Thyroid gland (tissue), 4 donors: ENCODE results near the gene ADRA2B. TPM values are rescaled to one million over a fixed set of nuclear protein-coding genes. Genes with fewer than 3 reads are reported as not detected.

Experiments used
- DNase-seq, 2 donors: peaks; one replicate each; pipeline ENCODE4 v3.0.0-alpha.2; 2019
- H3K27ac ChIP-seq, 3 donors: fragments of 200-600 bp; sonication (generic); 1 replicate in 2 of 3; 2 replicates in 1 of 3; pipeline ENCODE4 v1.5.1; 2016 to 2019; ENCODE audit warnings: mild to moderate bottlenecking in 1 of 3, moderate library complexity in 1 of 3
- H3K27me3 ChIP-seq: fragments of 200-600 bp; sonication (generic); one replicate; pipeline ENCODE4 v1.5.1; 2019
- H3K36me3 ChIP-seq, 2 donors: fragments of 200-600 bp; sonication (generic); one replicate each; pipeline ENCODE4 v1.5.1; 2016 to 2019
- H3K4me1 ChIP-seq, 2 donors: fragments of 200-600 bp; sonication (generic); one replicate each; pipeline ENCODE4 v1.5.1; 2017 to 2019
- H3K4me3 ChIP-seq, 3 donors: fragments of 200-600 bp; sonication (generic); replicated peaks in 1 of 3; 1 replicate in 2 of 3; 2 replicates in 1 of 3; pipeline ENCODE4 v1.5.1; 2016; ENCODE audit warnings: mild to moderate bottlenecking in 1 of 3
- H3K9me3 ChIP-seq: fragments of 200-600 bp; sonication (generic); one replicate; pipeline ENCODE4 v1.5.1; 2017
- POLR2A ChIP-seq, 2 donors: fragments of 450-650 bp; IDR thresholded peaks; one replicate each; pipeline ENCODE4 v1.6.1; 2017; ENCODE audit warnings: antibody characterized with exemption in 2 of 2, mild to moderate bottlenecking in 2 of 2, moderate library complexity in 1 of 2
- WGBS, 2 donors: methylation state at CpG; one replicate each; pipeline ENCODE4 v1.1.5; 2017; 5-methylcytosine and 5-hydroxymethylcytosine counted together
- intact Hi-C: fragments of 100-400 bp; cut with DNase I; formaldehyde crosslinking; loops from one replicate; pipeline ENCODE4 v1.15.1; 2023
- total RNA-seq, 4 donors: library from RNA; depleted of rRNA; stranded (reverse); fragments of >200 nt; gene quantifications; one replicate each; pipeline ENCODE4 v1.2.3, GENCODE V29; 2016
- TF ChIP-seq, protein P1 (sequence below), 6 experiments: fragments of 200-600 bp in 3 of 6; fragments of 450-650 bp in 3 of 6; sonication (generic) in 3 of 6; IDR thresholded peaks; one replicate each; pipeline ENCODE4 v1.5.1; 2016 to 2019; ENCODE audit warnings: antibody characterized with exemption in 6 of 6, mild to moderate bottlenecking in 2 of 6, inconsistent platforms in 1 of 6, moderate library complexity in 1 of 6

Gene ADRA2B
- total RNA-seq, 4 donors from 2014 or later: 0.13 to 2.1 (median 1.0) TPM

DNA sequence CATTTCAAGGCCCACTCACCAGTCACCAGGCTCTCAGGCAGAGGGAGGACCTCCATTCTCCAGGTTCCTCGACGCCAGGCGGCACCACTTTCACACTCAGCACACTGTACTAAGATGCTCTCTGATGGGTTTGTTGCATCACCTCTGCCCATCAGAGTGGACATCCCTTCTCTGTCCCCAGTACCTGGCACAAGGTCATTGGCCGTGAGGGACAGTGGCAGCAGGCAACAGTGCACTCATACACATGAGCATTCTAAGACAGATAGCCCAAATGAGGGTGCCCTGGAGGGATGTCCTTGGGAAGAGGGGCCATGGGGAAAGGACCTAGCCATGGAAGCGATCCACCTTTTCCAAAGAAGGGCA lies 3.0 kb upstream of the ADRA2B start:
- Histone ChIP-seq H3K27me3 (no peaks in the 10 kb centered on the region), H3K4me1 (peaks cover 5 to 11% of the 10 kb centered on the region in 2 donors), H3K36me3 (no peaks in the 10 kb centered on the region), H3K27ac (no peak overlapping the region), H3K4me3 (no peak overlapping the region), H3K9me3 (no peaks in the 10 kb centered on the region)
- WGBS, 2 donors: 94 to 96% methylated on average over 5 of the region's 5 CpGs
- no peak for DNase-seq
- TF ChIP-seq, protein P1, sequence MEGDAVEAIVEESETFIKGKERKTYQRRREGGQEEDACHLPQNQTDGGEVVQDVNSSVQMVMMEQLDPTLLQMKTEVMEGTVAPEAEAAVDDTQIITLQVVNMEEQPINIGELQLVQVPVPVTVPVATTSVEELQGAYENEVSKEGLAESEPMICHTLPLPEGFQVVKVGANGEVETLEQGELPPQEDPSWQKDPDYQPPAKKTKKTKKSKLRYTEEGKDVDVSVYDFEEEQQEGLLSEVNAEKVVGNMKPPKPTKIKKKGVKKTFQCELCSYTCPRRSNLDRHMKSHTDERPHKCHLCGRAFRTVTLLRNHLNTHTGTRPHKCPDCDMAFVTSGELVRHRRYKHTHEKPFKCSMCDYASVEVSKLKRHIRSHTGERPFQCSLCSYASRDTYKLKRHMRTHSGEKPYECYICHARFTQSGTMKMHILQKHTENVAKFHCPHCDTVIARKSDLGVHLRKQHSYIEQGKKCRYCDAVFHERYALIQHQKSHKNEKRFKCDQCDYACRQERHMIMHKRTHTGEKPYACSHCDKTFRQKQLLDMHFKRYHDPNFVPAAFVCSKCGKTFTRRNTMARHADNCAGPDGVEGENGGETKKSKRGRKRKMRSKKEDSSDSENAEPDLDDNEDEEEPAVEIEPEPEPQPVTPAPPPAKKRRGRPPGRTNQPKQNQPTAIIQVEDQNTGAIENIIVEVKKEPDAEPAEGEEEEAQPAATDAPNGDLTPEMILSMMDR (IDR thresholded peaks at IDR 0.05): no peak
- no peak for TF ChIP-seq POLR2A (IDR thresholded peaks at IDR 0.05)
- intact Hi-C loops: loop anchor here (10.0 kb wide), 1 partner anchor 95 kb away; no protein-coding TSS in a partner anchor

DNA sequence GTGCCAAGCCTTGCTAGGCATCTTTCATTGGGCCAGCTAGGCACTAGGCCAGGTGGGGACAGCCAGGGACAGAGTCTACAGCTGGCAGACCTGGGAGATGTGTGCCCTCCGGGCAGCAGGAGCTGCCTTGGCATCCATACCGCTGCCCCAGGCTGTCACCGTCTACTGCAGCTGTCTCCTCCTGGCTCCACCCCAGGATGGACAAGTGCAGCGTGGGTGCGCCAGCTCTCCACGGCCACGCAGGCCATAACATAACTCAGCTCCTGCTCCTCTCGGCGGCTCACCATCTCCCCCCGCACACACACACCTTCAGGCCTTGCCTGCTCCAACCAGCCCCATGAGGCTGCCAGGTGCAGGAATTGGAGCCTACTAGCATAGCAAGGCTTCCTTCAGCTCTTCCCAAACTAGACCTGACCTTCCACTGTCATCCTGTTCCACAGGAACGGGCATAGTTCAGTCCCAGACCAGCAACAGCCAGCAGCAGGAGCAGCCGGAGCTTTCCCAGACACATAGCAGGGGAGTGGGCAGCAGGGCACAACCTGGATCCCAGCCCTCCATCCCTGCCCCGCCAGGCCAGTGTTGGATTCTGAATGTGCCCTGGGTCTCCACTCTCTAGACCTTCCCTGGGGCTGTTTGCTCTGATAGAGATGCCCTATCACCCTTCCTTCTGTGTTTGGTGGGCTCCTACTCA lies 2.5 kb upstream of the ADRA2B start:
- H3K27ac ChIP-seq: no peak overlapping the region
- H3K27me3 ChIP-seq: no peaks in the 10 kb centered on the region
- TF ChIP-seq POLR2A (IDR thresholded peaks at IDR 0.05): no peak
- TF ChIP-seq, protein P1 (IDR thresholded peaks at IDR 0.05): no peak
- H3K4me3 ChIP-seq: no peak overlapping the region
- no peaks in the 10 kb centered on the region for H3K36me3 ChIP-seq
- intact Hi-C loops: loop anchor here (10.0 kb wide), 1 partner anchor 94 kb away; no protein-coding TSS in a partner anchor
- peaks cover 5 to 11% of the 10 kb centered on the region in 2 donors for H3K4me1 ChIP-seq
- no peaks in the 10 kb centered on the region for H3K9me3 ChIP-seq
- WGBS, 2 donors: 89 to 93% methylated on average over 5 to 11 of the region's 13 CpGs
- no peak for DNase-seq

DNA sequence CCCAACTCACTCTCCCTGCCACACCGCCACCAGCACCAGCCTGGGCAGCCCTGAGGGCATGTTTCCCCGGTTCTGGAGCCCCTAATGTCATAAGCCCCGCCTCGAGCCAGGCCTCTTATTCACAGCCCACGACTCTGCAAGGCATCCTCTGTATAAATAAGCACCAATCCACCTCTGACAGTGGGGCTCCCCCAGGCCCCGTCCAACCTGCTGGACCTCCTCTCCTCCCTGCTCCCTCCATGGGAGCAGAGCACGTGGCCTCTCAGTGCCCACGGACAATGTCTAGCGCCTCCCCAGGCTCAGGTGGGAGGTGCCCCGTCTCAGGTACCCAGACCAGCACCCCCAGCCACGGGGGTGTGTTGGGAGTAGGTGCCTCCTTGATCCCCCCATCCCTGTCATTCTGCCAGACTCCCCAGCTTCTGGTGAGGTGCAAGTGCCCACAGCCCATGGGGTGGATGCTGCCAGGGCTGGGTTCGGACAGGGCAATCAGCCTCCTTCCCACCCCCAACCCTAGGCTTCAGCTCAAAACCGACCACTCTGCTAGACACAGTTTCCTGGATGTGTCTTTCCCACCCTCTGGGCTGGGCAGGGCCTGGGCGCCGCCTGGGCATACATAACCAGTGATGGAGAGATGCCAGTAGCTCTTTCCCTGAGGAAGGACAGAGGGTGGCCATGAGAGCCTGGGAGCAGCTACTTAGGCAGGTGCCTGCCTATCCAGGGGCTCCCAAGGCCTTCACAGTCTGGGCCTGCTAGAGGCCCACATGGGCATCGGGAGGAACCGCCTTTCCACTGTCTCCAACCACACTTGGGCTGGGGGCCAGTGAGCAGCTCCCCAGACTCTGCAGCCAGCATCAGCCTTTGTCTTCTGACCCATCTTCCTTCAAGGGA lies 1.6 kb upstream of the ADRA2B start:
- Histone ChIP-seq H3K27me3 (no peaks in the 10 kb centered on the region), H3K9me3 (no peaks in the 10 kb centered on the region), H3K36me3 (no peaks in the 10 kb centered on the region), H3K4me3 (no peak overlapping the region), H3K27ac (no peak overlapping the region), H3K4me1 (peaks cover 5 to 11% of the 10 kb centered on the region in 2 donors)
- DNase-seq: no peak
- no peak for TF ChIP-seq POLR2A (IDR thresholded peaks at IDR 0.05)
- WGBS, 2 donors: 37 to 47% methylated on average over 13 to 17 of the region's 17 CpGs
- intact Hi-C loops: loop anchor here (10.0 kb wide), 1 partner anchor 93 kb away; no protein-coding TSS in a partner anchor

DNA sequence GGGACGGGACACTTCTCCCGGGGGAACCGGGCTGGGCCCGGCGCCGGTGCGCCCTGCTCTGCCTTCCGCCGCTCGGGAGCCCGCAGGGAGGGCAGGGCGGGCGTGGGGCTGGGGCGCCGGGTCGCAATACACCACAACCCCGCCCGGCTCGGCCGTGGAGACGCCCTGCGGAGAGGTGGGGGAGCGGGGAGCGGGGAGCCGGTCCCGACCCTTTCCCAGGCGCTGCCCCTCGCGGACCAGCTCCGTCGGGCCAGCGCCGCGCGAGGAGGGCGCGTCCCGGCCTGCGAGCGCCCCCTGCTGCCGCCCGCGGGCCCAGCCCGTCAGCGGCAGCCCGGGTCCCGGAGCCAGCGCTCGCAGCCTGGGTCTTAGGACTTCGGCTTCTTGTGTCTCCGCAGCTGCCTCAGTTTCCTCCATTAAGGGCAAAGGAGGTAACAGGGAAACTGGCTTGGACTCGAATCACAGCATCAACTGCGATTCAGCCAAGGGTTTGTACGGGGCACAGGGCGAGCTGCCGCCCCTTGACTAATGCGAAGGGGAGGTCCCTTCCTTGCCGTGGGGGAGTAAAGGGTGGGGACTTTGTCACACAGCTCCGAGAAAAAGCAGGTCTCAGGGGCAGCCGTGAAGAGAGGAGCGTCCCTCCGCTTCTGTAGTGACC lies 635 bp upstream of the ADRA2B start:
- 5 to 6% methylated on average over 11 to 13 of the region's 62 CpGs for WGBS, 2 donors
- TF ChIP-seq, protein P1 (IDR thresholded peaks at IDR 0.05): peak in 5 of 6 experiments; percentile 44 to 98 (median 92)
- TF ChIP-seq POLR2A (IDR thresholded peaks at IDR 0.05): no peak
- no peaks in the 10 kb centered on the region for H3K27me3 ChIP-seq
- no peaks in the 10 kb centered on the region for H3K36me3 ChIP-seq
- peaks cover 5 to 11% of the 10 kb centered on the region in 2 donors for H3K4me1 ChIP-seq
- intact Hi-C loops: loop anchor here (10.0 kb wide), 1 partner anchor 92 kb away; no protein-coding TSS in a partner anchor
- H3K9me3 ChIP-seq: no peaks in the 10 kb centered on the region
- DNase-seq: peak; percentile 55
- peak overlapping the region in 2 of 3 donors; percentile 29 to 35 for H3K4me3 ChIP-seq
- H3K27ac ChIP-seq: no peak overlapping the region
